SK-N-SH (cell line): ENCODE results near the gene MRPL55. TPM values are rescaled to one million over a fixed set of nuclear protein-coding genes. Genes with fewer than 3 reads are reported as not detected.

Source experiments
- CTCF ChIA-PET: fragments of 300-600, 350-600 bp; formaldehyde crosslinking; extraction: SDS; loops from one replicate; lab custom pipeline; 2021; lab: Yijun Ruan, JAX
- POLR2A ChIA-PET: fragments of 350-600 bp; sonication (Branson Sonifier 250); formaldehyde crosslinking; extraction: SDS; loops from one replicate; lab custom pipeline; 2020; ENCODE audit warnings: antibody characterized with exemption, inconsistent platforms; lab: Yijun Ruan, JAX
- DNase-seq: peaks from one replicate; pipeline ENCODE4 v3.0.0; 2012
- H2AFZ ChIP-seq: fragments of 200-600 bp; sonication (generic); 2 replicates; pipeline ENCODE4 v1.8.1; 2016; ENCODE audit warnings: antibody characterized with exemption, mild to moderate bottlenecking, low read depth
- H3F3A ChIP-seq: fragments of 200-600 bp; sonication (generic); replicated peaks from 2 replicates; pipeline ENCODE3; 2016; ENCODE audit warnings: antibody characterized with exemption, mild to moderate bottlenecking; ENCODE audit not compliant: insufficient read depth
- H3K27ac ChIP-seq, 2 experiments: fragments of 200-500 bp in 1 of 2; fragments of 200-600 bp in 1 of 2; sonication (Bioruptor generic) in 1 of 2; sonication (generic), shearing (Covaris generic) in 1 of 2; 2 replicates each; pipeline versions ENCODE4 v1.5.1 to v1.6.1; 2014 to 2016; ENCODE audit warnings: low read depth in 2 of 2, inconsistent platforms in 1 of 2, low read length in 1 of 2, mild to moderate bottlenecking in 1 of 2, mixed read lengths in 1 of 2
- H3K27me3 ChIP-seq: fragments of 200-600 bp; sonication (generic), shearing (Covaris generic); 2 replicates; pipeline ENCODE4 v1.6.1; 2016; ENCODE audit warnings: mixed run types; ENCODE audit not compliant: insufficient read depth
- H3K36me3 ChIP-seq, 2 experiments: fragments of 200-500 bp in 1 of 2; fragments of 200-600 bp in 1 of 2; sonication (Bioruptor generic) in 1 of 2; sonication (generic) in 1 of 2; replicated peaks in 1 of 2; 2 replicates each; pipeline versions ENCODE3 to v1.5.1; 2014 to 2016; ENCODE audit warnings: low read length in 1 of 2, mild to moderate bottlenecking in 1 of 2; ENCODE audit not compliant: insufficient read depth in 2 of 2, control insufficient read depth in 1 of 2
- H3K4me1 ChIP-seq, 2 experiments: fragments of 200-500 bp in 1 of 2; fragments of 200-600 bp in 1 of 2; sonication (Bioruptor generic) in 1 of 2; sonication (generic), shearing (Covaris generic) in 1 of 2; 2 replicates each; pipeline versions ENCODE4 v1.5.1 to v1.6.1; 2014 to 2016; ENCODE audit warnings: low read depth in 1 of 2, low read length in 1 of 2, mixed run types in 1 of 2; ENCODE audit not compliant: insufficient read depth in 2 of 2, control insufficient read depth in 1 of 2
- H3K4me2 ChIP-seq: fragments of 200-600 bp; sonication (generic), shearing (Covaris generic); 2 replicates; pipeline ENCODE4 v1.6.1; 2017; ENCODE audit warnings: mixed run types
- H3K4me3 ChIP-seq, 2 experiments: fragments of 200-500 bp in 1 of 2; fragments of 200-600 bp in 1 of 2; sonication (Bioruptor generic) in 1 of 2; sonication (generic), shearing (Covaris generic) in 1 of 2; 2 replicates each; pipeline versions ENCODE4 v1.5.1 to v1.8.1; 2014 to 2016; ENCODE audit warnings: low read depth in 2 of 2, inconsistent platforms in 1 of 2, low read length in 1 of 2, mild to moderate bottlenecking in 1 of 2, mixed read lengths in 1 of 2, moderate library complexity in 1 of 2
- H3K79me2 ChIP-seq: fragments of 200-600 bp; sonication (generic); 2 replicates; pipeline ENCODE4 v1.8.1; 2017; ENCODE audit warnings: mild to moderate bottlenecking; ENCODE audit not compliant: insufficient read depth
- H3K9ac ChIP-seq: fragments of 200-600 bp; sonication (generic); 2 replicates; pipeline ENCODE4 v1.6.1; 2017; ENCODE audit warnings: mixed run types
- H3K9me2 ChIP-seq: fragments of 200-600 bp; sonication (generic); 2 replicates; pipeline ENCODE4 v1.6.1; 2017; ENCODE audit warnings: mixed run types
- H3K9me3 ChIP-seq: fragments of 200-600 bp; sonication (generic); 2 replicates; pipeline ENCODE4 v1.6.1; 2017; ENCODE audit warnings: mixed run types, mild to moderate bottlenecking, moderate library complexity
- H4K20me1 ChIP-seq: fragments of 200-600 bp; sonication (generic); 2 replicates; pipeline ENCODE4 v1.6.1; 2017; ENCODE audit warnings: mild to moderate bottlenecking, mixed run types; ENCODE audit not compliant: insufficient read depth
- EZH2phosphoT487 ChIP-seq: fragments of 200-600 bp; sonication (generic); IDR thresholded peaks from 2 replicates; pipeline ENCODE4 v1.6.1; 2017; ENCODE audit warnings: low read depth, mixed run types, mild to moderate bottlenecking, antibody characterized with exemption, moderate library complexity, borderline replicate concordance
- GATA2 ChIP-seq: sonication (generic); formaldehyde crosslinking; IDR thresholded peaks from 2 replicates; pipeline ENCODE4 v1.5.0; 2020; ENCODE audit warnings: mild to moderate bottlenecking, missing genetic modification reagents
- JUND ChIP-seq: IDR thresholded peaks from 2 replicates; pipeline ENCODE4 v1.4.0; 2012
- MAX ChIP-seq: IDR thresholded peaks from 2 replicates; pipeline ENCODE4 v1.4.0; 2012; ENCODE audit warnings: low read depth
- NFIC ChIP-seq: IDR thresholded peaks from 2 replicates; pipeline ENCODE4 v1.4.0; 2012; ENCODE audit warnings: borderline replicate concordance
- REST ChIP-seq: IDR thresholded peaks from 2 replicates; pipeline ENCODE4 v1.6.1; 2012; ENCODE audit warnings: mild to moderate bottlenecking, low read depth, low read length, moderate library complexity
- RFX5 ChIP-seq: IDR thresholded peaks from 2 replicates; pipeline ENCODE4 v1.6.1; 2012; ENCODE audit warnings: mild to moderate bottlenecking, improper control_type of control experiment, low read length
- SMC3 ChIP-seq: IDR thresholded peaks from 2 replicates; pipeline ENCODE4 v1.6.1; 2012; ENCODE audit warnings: low read depth, low read length, improper control_type of control experiment
- TAF1 ChIP-seq: IDR thresholded peaks from 2 replicates; pipeline ENCODE4 v1.6.1; 2012; ENCODE audit warnings: low read depth, mild to moderate bottlenecking, low read length, moderate library complexity, borderline replicate concordance
- YY1 ChIP-seq: IDR thresholded peaks from 2 replicates; pipeline ENCODE4 v1.4.0; 2012; ENCODE audit warnings: low read depth, mild to moderate bottlenecking
- ZBTB33 ChIP-seq: IDR thresholded peaks from 2 replicates; pipeline ENCODE4 v1.4.0; 2012; ENCODE audit warnings: low read depth, borderline replicate concordance
- WGBS: methylation state at CpG from one replicate; pipeline ENCODE4 v1.1.6; 2017; ENCODE audit warnings: low lambda C conversion rate; 5-methylcytosine and 5-hydroxymethylcytosine counted together
- polyA plus RNA-seq, 3 experiments: library from polyadenylated mRNA; depleted of rRNA; stranded (reverse); fragments of >200 nt; gene quantifications; 2 replicates each; pipeline ENCODE4 v1.2.3, GENCODE V29; 2012

The MRPL55 gene
- polyA plus RNA-seq, 1 of the 3 experiments (the other 2 are of a cell fraction), result 75.3 TPM

- POLR2A ChIA-PET, result no interaction called here
- Histone ChIP-seq H3K9me2 (no peaks in the 10 kb centered on the region), H4K20me1 (no peaks in the 10 kb centered on the region), H2AFZ (no peak overlapping the region), H3K79me2 (no peaks in the 10 kb centered on the region), H3K27me3 (no peaks in the 10 kb centered on the region), H3K9me3 (peaks cover 6% of the 10 kb centered on the region; the same call in 1 of the 2 replicates), H3K27ac (no peak overlapping the region), H3K36me3 (no peaks in the 10 kb centered on the region), H3K4me3 (no peak overlapping the region), H3K4me1 (no peaks in the 10 kb centered on the region), H3K9ac (no peak overlapping the region), H3K4me2 (no peak overlapping the region), H3F3A (no peaks in the 10 kb centered on the region)
- WGBS, result 19% methylated on average over 2 of the region's 2 CpGs
- no peak for TF ChIP-seq ZBTB33
- TF ChIP-seq SMC3, result no peak
- CTCF ChIA-PET, result interaction anchor here (1.1 to 6.1 kb wide), 3 partner anchors 8 to 66 kb away, joined by 3 to 36 read pairs (median 3); no protein-coding TSS in a partner anchor
- no peak for DNase-seq
Observed at GRCh38 chr1:228123505-228123904, 14.4 kb upstream of the MRPL55 start.

DNA sequence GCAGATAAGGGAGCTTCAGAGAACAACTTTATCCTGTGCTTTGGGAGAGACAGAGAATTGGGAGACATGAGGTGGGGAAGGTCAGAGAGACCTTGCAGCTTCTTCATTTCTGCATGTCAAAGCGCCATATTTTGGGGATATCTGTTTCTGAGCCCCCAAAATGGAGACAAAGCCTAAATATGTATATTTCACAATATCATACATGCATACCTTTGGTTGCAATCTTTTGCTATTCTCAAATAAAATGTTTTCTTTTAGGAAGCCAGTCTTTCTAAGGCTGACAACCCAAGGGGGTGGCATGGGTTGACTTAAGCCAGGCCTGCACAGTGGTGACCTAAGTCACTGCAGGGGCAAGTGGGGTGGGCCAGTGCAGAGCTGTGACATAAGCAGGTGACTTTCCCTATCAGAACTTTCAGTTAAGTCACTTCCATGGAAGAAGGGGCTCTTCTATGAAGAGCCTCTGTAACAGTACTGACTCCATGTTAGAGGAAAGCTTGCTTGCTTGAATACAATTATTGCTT lies 13.9 kb upstream of the MRPL55 start:
- no peak for DNase-seq
- ChIA-PET CTCF (interaction anchor here (0.7 to 6.1 kb wide), 3 partner anchors 9 to 66 kb away, joined by 3 to 36 read pairs (median 3); no protein-coding TSS in a partner anchor), POLR2A (no interaction called here)
- WGBS, result 5% methylated on average over 1 of the region's 1 CpG
- Histone ChIP-seq H2AFZ (no peak overlapping the region), H3K36me3 (no peaks in the 10 kb centered on the region), H3K9me2 (no peaks in the 10 kb centered on the region), H3F3A (no peaks in the 10 kb centered on the region), H3K4me1 (no peaks in the 10 kb centered on the region), H3K79me2 (no peaks in the 10 kb centered on the region), H3K27me3 (no peaks in the 10 kb centered on the region), H3K9me3 (peaks cover 10% of the 10 kb centered on the region), H3K9ac (no peak overlapping the region), H3K27ac (no peak overlapping the region), H3K4me3 (no peak overlapping the region), H3K4me2 (no peak overlapping the region)
- TF ChIP-seq GATA2 (CRISPR knock-in tag), result no peak
- no peak for TF ChIP-seq SMC3
- no peak for TF ChIP-seq YY1
- TF ChIP-seq, all 33 proteins: peak for 0
- H4K20me1 ChIP-seq, result no peaks in the 10 kb centered on the region

- no peak overlapping the region for H3K4me3 ChIP-seq
- peaks cover 13% of the 10 kb centered on the region for H3K9me3 ChIP-seq
- POLR2A ChIA-PET, result no interaction called here
- TF ChIP-seq EZH2phosphoT487 (no peak), REST (no peak), NFIC (no peak), MAX (no peak), SMC3 (no peak), RFX5 (no peak), JUND (no peak), TAF1 (no peak)
- TF ChIP-seq, all 33 proteins: peak for 0
- Histone ChIP-seq H3K36me3 (no peaks in the 10 kb centered on the region), H3K27ac (no peak overlapping the region), H3K4me1 (no peaks in the 10 kb centered on the region), H3K79me2 (no peaks in the 10 kb centered on the region), H3K27me3 (no peaks in the 10 kb centered on the region), H3F3A (peaks cover 3% of the 10 kb centered on the region), H3K9me2 (no peaks in the 10 kb centered on the region), H3K4me2 (no peak overlapping the region), H3K9ac (no peak overlapping the region), H2AFZ (no peak overlapping the region), H4K20me1 (no peaks in the 10 kb centered on the region)
- 62% methylated on average over 5 of the region's 5 CpGs for WGBS
- DNase-seq, result no peak
- CTCF ChIA-PET, result interaction anchor here (0.7 to 6.1 kb wide), 3 partner anchors 11 to 45 kb away, joined by 3 to 36 read pairs (median 3); partner anchors contain the start of gene IBA57
Observed at GRCh38 chr1:228120857-228121489, 11.9 kb upstream of the MRPL55 start.
